Activated CD4-positive, alpha-beta T cell treated with anti-CD3 and anti-CD28 coated beads, Interleukin-2, amount 10 ng/mL, durations not matched to agents 7 days and 5 days (primary cell): ENCODE data around the gene MROH2A. TPM values are rescaled to one million over a fixed set of nuclear protein-coding genes. Genes with fewer than 3 reads are reported as not detected.
"Not testable (repeated sequence)": the region's sequence is repeated elsewhere in the genome, so short reads cannot be mapped to it uniquely, and the experiment has no call there.

Source experiments
- CTCF ChIA-PET: fragments of 350-600 bp; sonication (Branson Sonifier 250); formaldehyde crosslinking; loops from one replicate; lab custom pipeline; 2021; ENCODE audit warnings: antibody characterized with exemption; lab: Charles Lee
- POLR2A ChIA-PET: fragments of 350-600 bp; sonication (Branson Sonifier 250); formaldehyde crosslinking; loops from one replicate; lab custom pipeline; 2021; ENCODE audit warnings: antibody characterized with exemption; lab: Charles Lee
- DNase-seq: peaks from one replicate; pipeline ENCODE4 v3.0.0-alpha.2; 2020
- H3K27ac Mint-ChIP-seq: one replicate; pipeline ENCODE4 v1.8.0; 2021; ENCODE audit warnings: mild to moderate bottlenecking, moderate library complexity, mixed read lengths
- H3K27me3 Mint-ChIP-seq: one replicate; pipeline ENCODE4 v1.8.0; 2021; ENCODE audit warnings: mixed read lengths
- H3K36me3 Mint-ChIP-seq: one replicate; pipeline ENCODE4 v1.8.0; 2021; ENCODE audit warnings: low read depth, mixed read lengths
- H3K4me1 Mint-ChIP-seq: one replicate; pipeline ENCODE4 v1.8.0; 2021; ENCODE audit warnings: mixed read lengths
- H3K4me3 Mint-ChIP-seq: one replicate; pipeline ENCODE4 v1.8.0; 2021; ENCODE audit warnings: mild to moderate bottlenecking, moderate library complexity, mixed read lengths
- H3K9me3 Mint-ChIP-seq: one replicate; pipeline ENCODE4 v1.8.0; 2021; ENCODE audit warnings: mixed read lengths
- total RNA-seq, 2 experiments: library from RNA; stranded (reverse); gene quantifications; one replicate each; pipeline ENCODE4 v1.2.3, GENCODE V29; 2021

Gene MROH2A
- total RNA-seq, 2 experiments from 2014 or later: not detected

DNA sequence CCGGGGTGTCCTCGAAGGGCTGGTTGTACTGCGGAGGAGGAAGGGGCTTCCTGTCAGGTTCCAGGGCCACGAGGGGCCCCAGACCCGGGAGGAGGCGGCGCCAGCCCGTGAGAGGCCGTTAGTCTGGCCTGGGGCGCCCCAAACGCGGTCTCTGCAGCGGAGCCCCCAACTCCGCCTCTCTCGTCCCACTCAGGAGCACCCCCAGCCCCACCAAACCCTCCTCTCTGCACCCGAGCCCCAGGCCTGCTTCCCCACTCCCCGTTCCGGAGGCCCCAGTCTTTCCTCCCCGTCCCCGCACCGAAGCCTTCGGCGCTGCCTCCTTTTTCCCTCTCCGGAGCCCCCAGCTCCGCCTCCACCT is 75.7 kb downstream of the MROH2A start:
- DNase-seq: no peak
- POLR2A ChIA-PET: no interaction called here
- Mint-ChIP-seq H3K27me3 (peaks cover 2% of the 10 kb centered on the region), H3K4me3 (peak overlapping the region; percentile 87), H3K27ac (peak overlapping the region; percentile 93), H3K9me3 (no peaks in the 10 kb centered on the region), H3K36me3 (peaks cover 46% of the 10 kb centered on the region), H3K4me1 (peaks cover 66% of the 10 kb centered on the region)
- CTCF ChIA-PET: no interaction called here

DNA sequence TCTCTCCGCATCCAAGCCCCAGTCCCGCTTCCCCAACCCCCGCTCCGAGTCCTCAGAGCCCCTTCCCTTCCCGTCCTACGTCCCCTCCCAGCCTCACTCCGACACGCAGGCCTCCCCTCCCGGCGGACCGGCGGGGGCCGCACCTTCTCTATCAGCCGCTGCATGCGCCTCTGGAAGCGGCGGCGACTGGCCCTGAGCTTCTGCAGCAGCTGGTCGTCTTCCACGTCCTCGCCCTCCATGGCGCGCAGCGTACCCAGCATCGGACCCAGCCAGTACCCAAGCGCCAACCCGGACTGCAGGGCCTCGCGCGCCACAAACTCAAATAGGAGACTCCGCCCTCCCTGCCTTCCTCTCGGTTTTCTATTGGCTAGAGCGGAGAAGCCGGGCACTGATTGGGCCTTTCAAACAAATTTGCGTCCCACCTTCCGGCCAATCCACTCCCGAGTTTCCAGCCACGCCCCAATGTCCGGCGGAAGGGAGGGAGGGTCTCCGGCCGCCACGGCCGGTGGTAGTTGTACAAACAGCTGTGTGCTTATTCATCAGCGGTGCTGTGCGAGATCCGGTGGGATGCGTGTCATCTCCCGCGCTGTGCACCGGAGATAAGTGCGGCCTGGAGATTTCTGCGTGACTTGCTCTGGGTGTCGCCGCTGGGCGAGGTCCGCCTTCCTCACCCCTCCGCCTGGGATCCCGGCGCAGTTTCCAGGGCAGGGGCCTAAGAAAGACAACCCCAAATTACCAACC is 76.3 kb downstream of the MROH2A start, which contains the start of gene HJURP:
Gene HJURP (minus strand): TSS at position 295 of the 741 bp plus-strand sequence. CDS start 35 bp downstream, at position 260.
- ChIA-PET CTCF (interaction anchor here (2.9 kb wide), 1 partner anchor 12 kb away, joined by 11 read pairs; no protein-coding TSS in a partner anchor), POLR2A (no interaction called here)
- H3K36me3 Mint-ChIP-seq: peaks cover 40% of the 10 kb centered on the region
- peaks cover 2% of the 10 kb centered on the region for H3K27me3 Mint-ChIP-seq
- H3K4me3 Mint-ChIP-seq: peak within 1 kb of the TSS; percentile 87
- DNase-seq: peak; percentile 96
- H3K27ac Mint-ChIP-seq: peak within 1 kb of the TSS; percentile 93
- H3K9me3 Mint-ChIP-seq: no peaks in the 10 kb centered on the region
- peaks cover 60% of the 10 kb centered on the region for H3K4me1 Mint-ChIP-seq

DNA sequence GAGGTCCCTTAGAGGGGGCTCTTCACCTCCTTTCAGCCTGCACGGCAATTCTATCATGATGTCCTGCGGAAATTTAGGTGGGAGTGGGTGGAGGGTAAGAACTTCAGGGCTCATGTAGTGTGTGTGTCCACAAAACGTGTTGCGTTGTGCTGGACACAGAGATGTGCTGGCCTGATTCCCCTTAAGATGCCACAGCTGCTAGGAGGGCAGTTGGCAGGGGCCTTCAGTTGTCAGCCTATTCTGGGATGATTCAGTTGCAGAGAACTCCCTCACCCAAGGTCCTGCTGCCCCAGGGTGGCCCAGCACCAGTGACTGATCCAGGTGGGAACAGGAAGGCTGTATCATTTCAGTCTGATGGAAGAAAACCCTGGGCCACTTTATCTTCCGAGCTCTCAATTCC is 77.2 kb downstream of the MROH2A start:
- ChIA-PET CTCF (interaction anchor here (0.5 to 2.9 kb wide), 3 partner anchors 11 to 620 kb away, joined by 3 to 11 read pairs (median 3); no protein-coding TSS in a partner anchor), POLR2A (no interaction called here)
- no peak for DNase-seq
- Mint-ChIP-seq H3K27me3 (peaks cover 3% of the 10 kb centered on the region), H3K27ac (peak overlapping the region; percentile 93), H3K36me3 (peaks cover 31% of the 10 kb centered on the region), H3K9me3 (no peaks in the 10 kb centered on the region), H3K4me3 (peak overlapping the region; percentile 87), H3K4me1 (peaks cover 51% of the 10 kb centered on the region)

DNA sequence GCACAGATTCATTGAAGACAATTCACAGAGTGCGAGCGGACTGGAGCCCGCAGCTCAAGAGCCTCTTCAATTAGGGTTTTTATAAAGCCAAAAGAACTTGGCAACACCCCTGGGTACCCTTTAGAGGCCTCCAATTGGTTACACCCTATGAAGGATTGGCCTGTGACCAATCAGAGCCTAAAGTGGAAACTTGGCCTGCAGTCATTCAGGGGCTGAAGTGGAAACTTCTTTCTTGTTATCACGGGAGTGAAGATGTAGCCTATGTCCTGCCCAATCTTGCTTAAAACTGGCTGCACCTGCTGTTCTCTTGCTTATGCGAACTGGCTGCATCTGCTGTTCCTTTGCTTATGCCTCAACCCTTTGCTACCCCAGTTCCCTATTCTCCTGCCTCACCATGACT is 78.1 kb downstream of the MROH2A start:
- ChIA-PET CTCF (interaction anchor here (0.7 to 2.9 kb wide), 5 partner anchors 10 to 683 kb away, joined by 3 to 11 read pairs (median 3); no protein-coding TSS in a partner anchor), POLR2A (no interaction called here)
- H3K9me3 Mint-ChIP-seq: no peaks in the 10 kb centered on the region
- no peak overlapping the region for H3K4me3 Mint-ChIP-seq
- peaks cover 46% of the 10 kb centered on the region for H3K4me1 Mint-ChIP-seq
- no peak for DNase-seq
- peaks cover 26% of the 10 kb centered on the region for H3K36me3 Mint-ChIP-seq
- no peak overlapping the region for H3K27ac Mint-ChIP-seq
- H3K27me3 Mint-ChIP-seq: peaks cover 6% of the 10 kb centered on the region

DNA sequence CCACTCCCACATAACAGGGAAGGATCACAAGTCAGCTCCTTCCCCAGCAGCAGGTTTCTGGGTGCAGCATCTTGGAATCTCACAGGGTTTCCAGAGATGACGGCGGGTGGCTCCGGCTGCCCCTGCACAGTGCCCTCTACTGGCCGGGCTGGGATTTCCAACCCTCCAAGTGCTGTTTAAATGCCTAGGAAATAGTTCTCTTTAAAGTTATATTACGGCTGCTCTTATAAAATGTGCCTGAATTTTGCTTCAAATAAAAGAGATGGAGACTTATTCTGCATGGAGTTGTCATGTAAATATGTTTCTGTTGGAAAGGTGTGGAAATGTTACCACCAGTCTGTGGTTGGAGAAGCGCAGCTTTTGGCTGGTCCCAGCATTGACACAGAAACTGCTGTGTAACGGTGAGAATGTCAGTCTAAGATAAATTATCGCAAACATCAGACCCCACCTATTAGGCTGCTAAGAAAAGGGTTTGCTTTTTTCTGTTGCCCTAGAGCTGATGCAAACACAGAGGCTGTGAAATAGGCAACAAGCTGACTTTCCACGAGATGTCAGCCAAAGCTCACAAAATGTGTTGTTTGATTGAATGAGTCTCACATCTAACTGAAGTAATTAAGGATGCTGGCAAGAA is 79.5 kb downstream of the MROH2A start:
- CTCF ChIA-PET: interaction anchor here (0.5 to 2.9 kb wide), 12 partner anchors 9 to 681 kb away, joined by 3 to 11 read pairs (median 3); partner anchors contain the start of gene ARL4C
- no peak overlapping the region for H3K4me3 Mint-ChIP-seq
- H3K4me1 Mint-ChIP-seq: peaks cover 31% of the 10 kb centered on the region
- peak; percentile 62 for DNase-seq
- H3K9me3 Mint-ChIP-seq: no peaks in the 10 kb centered on the region
- H3K36me3 Mint-ChIP-seq: peaks cover 13% of the 10 kb centered on the region
- H3K27me3 Mint-ChIP-seq: peaks cover 12% of the 10 kb centered on the region
- POLR2A ChIA-PET: no interaction called here
- H3K27ac Mint-ChIP-seq: no peak overlapping the region

DNA sequence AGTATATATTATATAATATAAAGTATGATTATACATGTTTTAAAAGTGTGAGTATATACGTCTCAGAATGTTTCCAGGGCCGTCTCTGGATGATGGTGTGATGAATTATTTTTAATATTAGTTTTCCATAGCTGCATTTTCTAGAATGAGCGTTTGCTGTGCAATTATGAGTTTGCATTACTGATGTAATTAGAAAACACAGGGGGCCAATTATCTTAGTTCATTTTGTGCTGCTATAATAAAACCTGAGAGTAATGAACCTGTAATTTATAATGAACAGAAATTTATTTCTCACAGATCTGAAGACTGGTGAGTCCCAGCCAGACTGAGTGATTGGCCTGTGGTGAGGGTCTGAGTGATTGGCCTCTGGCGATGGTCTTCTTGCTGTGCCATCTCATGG is 80.2 kb downstream of the MROH2A start:
- Mint-ChIP-seq H3K36me3 (peaks cover 6% of the 10 kb centered on the region), H3K27ac (no peak overlapping the region), H3K4me3 (no peak overlapping the region), H3K9me3 (no peaks in the 10 kb centered on the region), H3K4me1 (peaks cover 25% of the 10 kb centered on the region), H3K27me3 (peaks cover 12% of the 10 kb centered on the region)
- ChIA-PET CTCF (interaction anchor here (0.5 to 1.9 kb wide), 7 partner anchors 9 to 680 kb away, joined by 3 to 9 read pairs (median 4); no protein-coding TSS in a partner anchor), POLR2A (no interaction called here)
- no peak for DNase-seq

DNA sequence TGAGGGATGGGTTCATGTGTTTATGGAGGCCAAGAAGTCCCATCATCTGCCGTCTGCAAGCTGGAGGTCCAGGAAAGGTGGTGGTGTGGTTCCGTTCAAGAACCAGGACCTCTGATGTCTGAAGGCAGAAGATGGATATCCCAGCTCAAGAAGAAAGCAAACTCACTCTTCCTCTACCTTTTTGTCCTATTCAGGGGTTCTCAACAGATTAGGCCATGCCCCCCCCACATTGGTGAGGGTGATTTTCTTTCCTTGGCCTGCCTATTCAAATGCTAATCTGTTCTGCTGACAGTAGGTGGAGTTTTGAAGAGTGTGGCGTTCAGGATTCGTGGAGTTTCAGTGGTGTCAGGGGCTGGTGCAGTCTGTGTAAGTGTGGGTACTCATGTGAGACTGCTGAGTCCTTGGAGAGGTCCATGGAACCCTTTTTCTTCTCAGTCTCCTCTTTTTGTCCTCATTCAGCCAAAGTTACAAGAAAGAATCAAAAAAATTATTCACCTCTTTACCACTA is 84.2 kb downstream of the MROH2A start:
- Mint-ChIP-seq H3K27me3 (peaks cover 12% of the 10 kb centered on the region), H3K36me3 (peaks cover 17% of the 10 kb centered on the region), H3K4me1 (peaks cover 21% of the 10 kb centered on the region), H3K4me3 (no peak overlapping the region), H3K9me3 (peaks cover 6% of the 10 kb centered on the region), H3K27ac (no peak overlapping the region)
- ChIA-PET CTCF (interaction anchor here (1.1 kb wide), 1 partner anchor 25 kb away, joined by 3 read pairs; no protein-coding TSS in a partner anchor), POLR2A (no interaction called here)
- no peak for DNase-seq

DNA sequence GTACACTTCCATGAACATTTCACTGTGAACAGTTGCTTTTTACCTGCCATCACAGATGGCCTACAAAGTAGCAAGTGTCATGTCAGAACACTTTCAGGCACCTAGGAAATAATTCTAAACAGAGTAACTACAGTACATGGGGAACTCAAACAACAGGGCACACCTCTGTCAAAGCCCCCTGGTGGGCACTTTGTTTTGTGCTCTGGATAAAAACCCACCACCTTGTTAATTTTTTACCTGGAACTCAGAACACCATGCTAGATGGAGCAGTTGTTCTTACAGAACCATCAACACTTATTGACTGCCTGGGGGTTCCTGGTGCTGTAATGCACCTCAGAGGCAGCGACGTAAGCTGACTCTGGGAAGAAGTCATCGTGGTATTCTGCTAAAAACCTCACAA is 87.7 kb downstream of the MROH2A start:
- Mint-ChIP-seq H3K27me3 (peaks cover 17% of the 10 kb centered on the region), H3K4me1 (peaks cover 25% of the 10 kb centered on the region), H3K9me3 (peaks cover 14% of the 10 kb centered on the region), H3K4me3 (no peak overlapping the region), H3K27ac (no peak overlapping the region), H3K36me3 (peaks cover 22% of the 10 kb centered on the region)
- DNase-seq: no peak
- ChIA-PET POLR2A (no interaction called here), CTCF (interaction anchor here (1.4 to 2.8 kb wide), 2 partner anchors 10 to 11 kb away, joined by 5 to 11 read pairs; no protein-coding TSS in a partner anchor)

DNA sequence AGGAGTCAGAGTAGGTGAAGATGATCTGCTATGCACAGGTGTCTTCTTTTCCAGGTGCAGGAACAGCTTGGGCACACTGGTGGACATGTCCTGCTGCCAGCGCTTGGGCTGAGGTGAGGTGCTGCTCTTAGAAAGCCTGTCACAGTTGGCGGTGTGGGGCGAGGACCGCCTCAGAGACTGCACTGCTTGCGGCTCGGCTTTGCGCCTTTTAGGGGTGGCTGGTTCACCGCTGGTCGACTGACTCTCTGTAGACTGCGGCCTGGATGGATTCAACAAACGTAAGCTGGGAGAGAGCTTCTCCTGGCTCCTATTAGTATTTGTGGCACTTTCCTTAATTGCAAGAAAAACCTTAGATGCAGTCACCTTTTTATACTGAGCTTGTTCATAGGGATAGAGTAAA is 88.3 kb downstream of the MROH2A start:
- peaks cover 15% of the 10 kb centered on the region for H3K9me3 Mint-ChIP-seq
- no peak overlapping the region for H3K4me3 Mint-ChIP-seq
- CTCF ChIA-PET: interaction anchor here (1.4 to 2.8 kb wide), 2 partner anchors 10 to 11 kb away, joined by 5 to 11 read pairs; no protein-coding TSS in a partner anchor
- no peak for DNase-seq
- POLR2A ChIA-PET: no interaction called here
- H3K4me1 Mint-ChIP-seq: peaks cover 25% of the 10 kb centered on the region
- H3K27me3 Mint-ChIP-seq: peaks cover 23% of the 10 kb centered on the region
- H3K36me3 Mint-ChIP-seq: peaks cover 22% of the 10 kb centered on the region
- no peak overlapping the region for H3K27ac Mint-ChIP-seq

DNA sequence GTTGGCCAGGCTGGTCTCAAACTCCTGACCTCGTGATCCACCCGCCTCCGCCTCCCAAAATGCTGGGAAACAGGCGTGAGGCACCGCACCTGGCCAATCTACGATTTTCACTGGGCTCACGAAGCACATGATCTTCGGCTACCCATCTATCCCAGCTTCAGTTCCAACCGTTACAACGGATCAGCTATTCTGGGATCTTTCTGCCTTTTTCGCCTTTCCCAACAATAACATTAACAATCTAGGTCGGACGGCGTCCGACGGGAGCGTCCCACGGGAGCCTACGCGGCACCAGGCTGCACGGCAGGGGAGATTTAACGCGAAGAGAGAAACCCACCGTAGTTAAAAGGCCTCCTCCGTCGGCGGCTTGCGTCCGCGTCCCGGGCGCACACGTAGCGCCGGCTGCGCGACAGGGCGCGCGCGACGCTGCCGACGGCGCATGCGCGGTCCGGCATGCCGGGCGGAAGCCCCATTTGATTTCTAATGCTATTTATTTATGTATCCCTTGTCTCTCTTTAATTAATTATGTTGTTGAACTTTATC is 89.9 kb downstream of the MROH2A start, which contains the start of gene MSL3B:
Gene MSL3B (minus strand): TSS at position 394 of the 540 bp plus-strand sequence.
- Mint-ChIP-seq H3K4me1 (peaks cover 25% of the 10 kb centered on the region), H3K9me3 (peaks cover 16% of the 10 kb centered on the region), H3K27me3 (peaks cover 30% of the 10 kb centered on the region), H3K27ac (peak within 1 kb of the TSS; percentile 92), H3K36me3 (peaks cover 22% of the 10 kb centered on the region), H3K4me3 (peak within 1 kb of the TSS; percentile 90)
- ChIA-PET CTCF (interaction anchor here (2.8 kb wide), 1 partner anchor 12 kb away, joined by 11 read pairs; no protein-coding TSS in a partner anchor), POLR2A (no interaction called here)
- peak; percentile 48 for DNase-seq

DNA sequence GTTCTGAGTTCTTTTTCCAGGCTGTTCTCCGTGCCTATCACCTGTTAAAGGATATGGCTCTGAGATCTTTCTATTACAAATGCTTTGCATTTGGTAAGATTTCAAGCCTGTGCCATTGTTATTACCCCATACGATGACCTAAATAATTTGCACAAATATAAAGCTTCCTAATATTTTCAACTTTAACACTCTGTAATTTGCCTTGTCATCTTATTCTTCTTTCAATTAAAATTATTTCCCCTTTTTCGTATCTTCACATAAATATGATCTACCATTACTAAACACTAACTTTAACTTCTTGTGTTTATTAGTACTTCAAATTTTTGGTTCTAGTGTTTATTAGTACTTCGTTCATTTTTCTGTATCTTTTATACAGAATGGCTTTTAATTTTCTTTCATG is 93.3 kb downstream of the MROH2A start:
- Mint-ChIP-seq H3K27ac (no peak overlapping the region), H3K36me3 (peaks cover 14% of the 10 kb centered on the region), H3K27me3 (peaks cover 48% of the 10 kb centered on the region), H3K9me3 (peaks cover 19% of the 10 kb centered on the region), H3K4me3 (no peak overlapping the region), H3K4me1 (peaks cover 17% of the 10 kb centered on the region)
- DNase-seq: no peak
- CTCF ChIA-PET: interaction anchor here (0.8 kb wide), 1 partner anchor 14 kb away, joined by 3 read pairs; no protein-coding TSS in a partner anchor
- POLR2A ChIA-PET: no interaction called here

DNA sequence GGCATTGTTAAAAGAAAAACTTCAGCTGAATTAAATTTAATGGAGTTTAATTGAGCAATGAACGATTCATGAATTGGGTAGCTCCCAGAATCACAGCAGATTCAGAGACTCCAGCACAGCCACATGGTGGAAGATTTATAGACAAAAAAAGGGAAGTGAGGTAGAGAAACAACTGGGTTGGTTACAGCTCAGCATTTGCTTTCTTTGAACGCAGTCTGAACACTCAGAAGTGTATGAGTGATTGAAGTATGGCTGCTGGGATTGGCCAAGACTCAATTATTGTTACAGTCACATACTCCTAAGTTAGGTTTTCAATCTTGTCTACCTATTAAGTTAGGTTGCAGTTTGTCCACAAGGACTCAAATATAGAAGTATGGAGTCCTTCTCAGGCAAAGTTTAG is 94.0 kb downstream of the MROH2A start:
- DNase-seq, H3K36me3 Mint-ChIP-seq, POLR2A ChIA-PET, H3K4me3 Mint-ChIP-seq, H3K27ac Mint-ChIP-seq: not testable (repeated sequence)
- CTCF ChIA-PET: interaction anchor here (0.8 kb wide), 1 partner anchor 15 kb away, joined by 3 read pairs; no protein-coding TSS in a partner anchor
- Mint-ChIP-seq H3K27me3 (peaks cover 48% of the 10 kb centered on the region), H3K9me3 (peaks cover 14% of the 10 kb centered on the region), H3K4me1 (peaks cover 13% of the 10 kb centered on the region)
